GM19099 (cell line): ENCODE measurements around the gene MAN2C1.

Experiments used
- POLR2A ChIP-seq: IDR thresholded peaks from 3 replicates; pipeline ENCODE4 v1.6.1; 2011; ENCODE audit warnings: low read depth; ENCODE audit not compliant: insufficient read length; ENCODE audit errors: extremely low read depth

The MAN2C1 gene

GRCh38 chr15:75328493-75329314 is 39.7 kb downstream of the MAN2C1 start:
- no peak for TF ChIP-seq POLR2A

GRCh38 chr15:75327491-75327890 is 40.9 kb downstream of the MAN2C1 start:
- no peak for TF ChIP-seq POLR2A

- TF ChIP-seq POLR2A: no peak
Observed at GRCh38 chr15:75327005-75327404, 41.4 kb downstream of the MAN2C1 start.

GRCh38 chr15:75325922-75326321 is 42.5 kb downstream of the MAN2C1 start:
- TF ChIP-seq POLR2A: no peak

- TF ChIP-seq POLR2A: no peak
Observed at GRCh38 chr15:75321711-75322110, 46.7 kb downstream of the MAN2C1 start.

GRCh38 chr15:75314552-75315290 is 53.7 kb downstream of the MAN2C1 start:
- TF ChIP-seq POLR2A: no peak

GRCh38 chr15:75313116-75313845 is 55.1 kb downstream of the MAN2C1 start:
- no peak for TF ChIP-seq POLR2A

- TF ChIP-seq POLR2A: no peak
Observed at GRCh38 chr15:75309711-75310110, 58.7 kb downstream of the MAN2C1 start.

GRCh38 chr15:75307778-75308390 is 60.5 kb downstream of the MAN2C1 start:
- no peak for TF ChIP-seq POLR2A

GRCh38 chr15:75306188-75306587 is 62.2 kb downstream of the MAN2C1 start:
- TF ChIP-seq POLR2A: no peak
